AG10803 (cell line): ENCODE data around the gene ADAMTS2.

Experiments
- DNase-seq: peaks from one replicate; pipeline ENCODE4 v3.0.0; 2010; ENCODE audit warnings: low read depth
- H3K4me3 ChIP-seq: 2 replicates; pipeline ENCODE4 v1.5.1; 2011; ENCODE audit warnings: mild to moderate bottlenecking, low read length, control low read depth
- TF ChIP-seq, protein P1 (sequence below): conservative IDR thresholded peaks from 2 replicates; pipeline ENCODE4 v1.5.1; 2011; ENCODE audit warnings: mild to moderate bottlenecking, low read length, control low read depth, inconsistent platforms

The ADAMTS2 gene

DNA sequence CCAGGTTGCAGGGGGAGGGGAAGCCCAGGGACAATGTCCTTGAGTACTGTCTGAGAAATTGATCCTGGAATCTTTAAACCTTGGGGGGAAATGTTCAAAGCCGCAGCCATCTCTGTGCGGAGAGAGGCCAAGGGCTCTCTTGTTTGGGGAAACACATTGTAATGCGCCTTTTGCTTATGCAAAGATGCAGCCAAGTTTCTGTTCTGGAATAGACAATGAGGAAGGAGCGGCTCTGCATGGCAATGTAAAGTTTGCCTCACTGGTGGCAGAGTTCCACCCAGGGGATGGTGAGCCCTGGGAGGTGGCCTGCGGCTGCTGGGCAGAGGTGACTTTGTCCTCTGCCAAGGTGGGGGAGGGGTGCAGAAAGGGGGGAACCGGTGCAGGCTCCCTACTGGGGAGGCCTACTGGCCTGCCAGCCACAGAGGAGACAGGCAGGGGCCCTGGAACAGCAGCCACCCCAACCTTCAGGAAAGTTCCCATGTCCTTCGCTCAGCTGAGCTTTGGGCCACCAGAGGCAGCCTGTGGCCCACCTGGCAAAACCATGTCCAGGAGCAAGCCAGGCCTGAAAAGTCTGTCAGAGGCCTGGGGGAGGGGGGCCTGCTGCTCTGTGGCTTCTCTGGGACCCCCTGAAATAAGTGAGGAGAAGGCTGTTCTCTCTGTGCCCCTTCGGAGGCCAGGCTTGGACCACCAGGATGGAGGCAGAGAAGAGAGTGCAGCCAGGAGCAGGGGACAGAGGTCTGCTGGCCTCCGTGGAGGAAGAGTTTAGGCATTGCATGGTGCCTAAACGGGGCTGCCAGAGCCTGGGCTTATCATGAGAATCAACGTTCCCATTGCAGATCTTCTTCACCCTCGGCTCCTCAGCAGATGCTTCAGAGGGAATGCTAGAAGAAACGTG lies 157.3 kb downstream of the ADAMTS2 start:
- no peak for DNase-seq
- TF ChIP-seq, protein P1, sequence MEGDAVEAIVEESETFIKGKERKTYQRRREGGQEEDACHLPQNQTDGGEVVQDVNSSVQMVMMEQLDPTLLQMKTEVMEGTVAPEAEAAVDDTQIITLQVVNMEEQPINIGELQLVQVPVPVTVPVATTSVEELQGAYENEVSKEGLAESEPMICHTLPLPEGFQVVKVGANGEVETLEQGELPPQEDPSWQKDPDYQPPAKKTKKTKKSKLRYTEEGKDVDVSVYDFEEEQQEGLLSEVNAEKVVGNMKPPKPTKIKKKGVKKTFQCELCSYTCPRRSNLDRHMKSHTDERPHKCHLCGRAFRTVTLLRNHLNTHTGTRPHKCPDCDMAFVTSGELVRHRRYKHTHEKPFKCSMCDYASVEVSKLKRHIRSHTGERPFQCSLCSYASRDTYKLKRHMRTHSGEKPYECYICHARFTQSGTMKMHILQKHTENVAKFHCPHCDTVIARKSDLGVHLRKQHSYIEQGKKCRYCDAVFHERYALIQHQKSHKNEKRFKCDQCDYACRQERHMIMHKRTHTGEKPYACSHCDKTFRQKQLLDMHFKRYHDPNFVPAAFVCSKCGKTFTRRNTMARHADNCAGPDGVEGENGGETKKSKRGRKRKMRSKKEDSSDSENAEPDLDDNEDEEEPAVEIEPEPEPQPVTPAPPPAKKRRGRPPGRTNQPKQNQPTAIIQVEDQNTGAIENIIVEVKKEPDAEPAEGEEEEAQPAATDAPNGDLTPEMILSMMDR, result no peak
- no peak overlapping the region for H3K4me3 ChIP-seq

DNA sequence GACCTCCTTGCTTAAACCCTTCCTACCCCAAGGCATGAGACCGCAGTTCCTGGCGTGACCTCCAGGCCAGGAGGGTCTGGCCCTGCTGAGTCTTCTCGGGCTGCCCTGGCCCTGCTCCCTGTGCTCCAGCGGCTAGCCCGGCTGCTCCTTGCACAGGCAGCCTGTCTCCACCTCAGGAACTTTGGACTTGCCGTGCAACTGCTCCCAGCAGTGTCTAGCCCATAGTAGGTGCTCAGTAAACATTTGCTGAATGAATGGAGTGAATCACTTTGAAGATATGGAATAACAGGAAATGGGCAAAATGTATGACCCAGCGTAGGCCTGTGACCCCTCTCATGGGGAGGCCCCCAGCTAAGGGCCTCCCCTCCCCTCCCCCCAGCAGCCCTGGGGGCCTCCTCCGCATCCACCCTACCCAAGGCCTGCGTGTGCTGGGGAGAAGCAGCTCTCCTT lies 158.0 kb downstream of the ADAMTS2 start:
- TF ChIP-seq, protein P1, result no peak; the same call in 1 of the 2 replicates
- DNase-seq, result no peak

DNA sequence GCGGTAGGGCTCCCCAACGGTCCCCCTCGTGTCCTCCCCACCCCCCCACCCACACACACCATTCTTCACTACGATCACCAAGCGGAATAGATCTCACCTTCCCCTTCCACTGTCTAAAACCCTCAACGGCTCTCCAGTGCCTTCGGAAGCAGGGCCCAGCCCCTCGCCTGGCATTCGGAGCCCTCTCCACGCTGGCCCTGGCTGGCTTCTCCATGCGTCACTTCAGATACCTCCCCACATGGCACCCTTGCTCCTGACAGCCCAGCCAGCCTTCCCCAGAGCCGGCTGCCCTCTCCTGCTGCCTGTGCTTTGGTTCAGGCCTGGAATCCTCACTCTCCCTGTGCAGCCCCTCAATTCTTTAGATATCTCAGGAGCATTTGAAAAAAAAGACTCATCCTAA lies 158.5 kb downstream of the ADAMTS2 start:
- TF ChIP-seq, protein P1, result no peak
- no peak for DNase-seq
- no peak overlapping the region for H3K4me3 ChIP-seq

More for the DNA sequence above, 158.0 kb downstream of the ADAMTS2 start:
- H3K4me3 ChIP-seq, result no peak overlapping the region

DNA sequence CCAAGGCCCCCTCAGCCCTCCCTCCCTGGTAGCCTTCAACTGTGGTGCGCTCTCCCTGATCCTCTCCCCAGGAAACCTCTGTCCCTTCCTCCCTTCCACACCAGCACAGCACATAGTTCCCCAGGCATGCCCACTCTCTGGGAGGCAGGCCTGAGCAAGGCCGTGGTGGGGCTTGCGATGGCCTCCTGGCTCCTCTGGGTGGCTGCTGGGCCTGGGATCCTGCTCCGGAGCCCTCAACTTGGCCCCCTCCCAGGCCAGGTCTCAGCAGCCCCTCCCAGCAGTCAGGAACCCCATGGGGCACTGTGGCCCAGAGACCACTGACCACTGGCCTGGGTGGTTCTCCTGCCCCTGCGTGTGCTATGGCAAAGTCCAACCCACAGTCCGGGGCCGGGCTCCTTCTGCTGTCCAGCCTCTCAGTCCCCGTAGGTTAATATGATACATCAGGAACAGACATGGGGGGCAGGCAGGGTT lies 159.3 kb downstream of the ADAMTS2 start:
- TF ChIP-seq, protein P1, result no peak
- H3K4me3 ChIP-seq, result no peak overlapping the region
- no peak for DNase-seq

DNA sequence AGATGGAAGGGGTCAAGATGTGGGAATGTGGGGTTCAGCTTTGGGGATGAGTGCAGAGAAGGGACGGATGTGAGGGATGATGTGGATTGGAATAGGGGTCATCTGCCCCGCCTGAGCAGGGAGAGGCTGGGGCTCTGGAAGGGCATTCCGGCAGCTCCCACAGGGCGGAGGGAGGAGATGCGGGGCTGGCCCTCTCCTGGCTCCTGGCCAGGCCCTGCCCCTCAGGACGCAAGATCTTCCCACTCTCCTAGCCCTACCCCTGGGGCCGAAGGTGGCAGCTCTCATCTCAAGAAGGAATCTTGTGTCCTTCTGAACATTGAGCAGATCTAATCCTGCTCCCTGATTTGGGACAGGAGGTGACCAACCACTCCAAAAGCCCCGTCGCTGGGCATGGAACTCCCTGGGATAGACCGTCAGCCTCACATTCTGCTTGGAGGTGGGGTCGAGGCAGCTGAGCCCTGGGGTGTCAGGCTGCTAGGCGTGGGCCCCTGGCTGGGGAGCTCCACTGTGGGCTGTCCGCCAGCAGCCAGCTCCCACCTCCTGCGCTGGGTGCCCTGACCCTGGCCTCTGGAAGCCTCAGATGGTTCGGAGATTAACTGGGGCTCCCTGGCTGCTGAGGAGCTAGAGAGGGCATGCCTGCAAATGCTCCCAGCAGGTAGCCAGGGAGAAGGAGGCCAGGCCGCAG lies 159.9 kb downstream of the ADAMTS2 start:
- TF ChIP-seq, protein P1, result no peak
- no peak overlapping the region for H3K4me3 ChIP-seq
- DNase-seq, result no peak

DNA sequence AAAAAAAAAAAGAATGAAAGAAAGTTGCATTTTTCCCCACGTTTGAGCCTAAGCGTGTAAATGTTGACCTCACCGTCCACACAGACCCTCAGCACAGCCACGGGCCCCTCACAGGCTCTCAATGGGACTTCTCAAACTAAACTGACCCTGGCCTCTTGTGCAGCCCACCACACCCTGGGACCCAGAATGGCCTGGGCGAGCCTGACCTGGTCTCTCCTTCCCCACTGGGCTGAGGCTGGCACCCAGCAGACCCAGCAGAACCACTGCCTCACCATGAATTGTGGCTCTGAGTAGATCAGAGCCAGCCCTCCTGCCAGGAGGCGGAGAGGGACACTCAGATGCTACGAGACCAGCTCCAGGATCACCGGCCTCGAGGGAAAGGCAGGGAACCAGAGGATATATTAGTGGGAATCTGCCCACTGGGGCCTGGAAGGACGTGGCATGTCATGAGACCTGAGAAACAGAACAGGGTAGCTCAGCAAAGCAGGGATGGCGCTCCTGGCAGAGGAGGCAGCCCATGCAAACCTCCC lies 160.7 kb downstream of the ADAMTS2 start:
- TF ChIP-seq, protein P1, result no peak
- no peak for DNase-seq
- no peak overlapping the region for H3K4me3 ChIP-seq
